B cell (primary cell): Measurements from ENCODE around the gene THAP8. TPM values are rescaled to one million over a fixed set of nuclear protein-coding genes. Genes with fewer than 3 reads are reported as not detected.

ENCODE experiments used
- ATAC-seq: fragments of 200-7000 bp; cut with Tn5 transposase; one replicate; pipeline ENCODE4 v1.10.0; 2021; ENCODE audit warnings: low read depth, mild to moderate bottlenecking, moderate number of reproducible peaks, moderate library complexity
- CTCF ChIA-PET: fragments of 350-600 bp; sonication (Branson Sonifier 250); formaldehyde crosslinking; loops from one replicate; lab custom pipeline; 2021; ENCODE audit warnings: antibody characterized with exemption, inconsistent platforms; lab: Charles Lee
- POLR2A ChIA-PET: fragments of 350-600 bp; sonication (Branson Sonifier 250); formaldehyde crosslinking; loops from one replicate; lab custom pipeline; 2021; ENCODE audit warnings: antibody characterized with exemption; lab: Charles Lee
- DNase-seq: peaks from one replicate; pipeline ENCODE4 v3.0.0; 2013
- H2AFZ ChIP-seq: 2 replicates; pipeline ENCODE4 v1.6.1; 2012; ENCODE audit warnings: mild to moderate bottlenecking, low read depth, low read length; ENCODE audit not compliant: insufficient read depth, poor library complexity, severe bottlenecking
- H3K27ac ChIP-seq, 2 donors: 1 replicate in 1 of 2; 2 replicates in 1 of 2; pipeline ENCODE4 v1.5.1; 2012 to 2013; ENCODE audit warnings: low read length in 2 of 2, mild to moderate bottlenecking in 2 of 2, moderate library complexity in 1 of 2
- H3K27me3 ChIP-seq, 4 experiments: fragments of 200-600 bp in 1 of 4; sonication (generic) in 1 of 4; replicated peaks in 1 of 4; 1 replicate in 2 of 4; 2 replicates in 2 of 4; pipeline versions ENCODE4 v1.6.1 to v1.7.0; 2013 to 2016; ENCODE audit warnings: low read length in 3 of 4, mild to moderate bottlenecking in 2 of 4, mixed read lengths in 1 of 4, moderate library complexity in 1 of 4; ENCODE audit not compliant: insufficient read depth in 4 of 4, control insufficient read depth in 3 of 4; ENCODE audit errors: control extremely low read depth in 1 of 4
- H3K36me3 ChIP-seq, 2 experiments: replicated peaks in 1 of 2; 1 replicate in 1 of 2; 2 replicates in 1 of 2; pipeline versions ENCODE4 v1.6.1 to v1.7.1; 2013; ENCODE audit warnings: low read length in 1 of 2; ENCODE audit not compliant: insufficient read depth in 2 of 2, control insufficient read depth in 1 of 2; ENCODE audit errors: control extremely low read depth in 1 of 2, extremely low read depth in 1 of 2
- H3K4me1 ChIP-seq, 2 donors: fragments of 200-600 bp in 1 of 2; sonication (generic) in 1 of 2; 1 replicate in 1 of 2; 2 replicates in 1 of 2; pipeline versions ENCODE4 v1.5.1 to v1.6.1; 2013 to 2017; ENCODE audit warnings: low read length in 2 of 2; ENCODE audit not compliant: control insufficient read depth in 2 of 2, insufficient read depth in 2 of 2
- H3K4me2 ChIP-seq: replicated peaks from 2 replicates; pipeline ENCODE3; 2012; ENCODE audit warnings: mild to moderate bottlenecking, low read depth, low read length; ENCODE audit not compliant: poor library complexity, severe bottlenecking
- H3K4me3 ChIP-seq, 5 experiments: fragments of 200-600 bp in 1 of 5; sonication (generic) in 1 of 5; 1 replicate in 3 of 5; 2 replicates in 2 of 5; pipeline versions ENCODE4 v1.5.1 to v1.7.0; 2011 to 2016; ENCODE audit warnings: low read length in 4 of 5, mild to moderate bottlenecking in 4 of 5, low read depth in 2 of 5, control low read depth in 1 of 5, moderate library complexity in 1 of 5; ENCODE audit not compliant: insufficient read depth in 1 of 5; ENCODE audit errors: control extremely low read depth in 1 of 5, extremely low read depth in 1 of 5
- H3K79me2 ChIP-seq: fragments of 200-600 bp; sonication (generic); one replicate; pipeline ENCODE4 v1.6.0; 2016; ENCODE audit warnings: low read length; ENCODE audit not compliant: control insufficient read depth, insufficient read depth
- H3K9ac ChIP-seq: fragments of 200-600 bp; sonication (generic); 2 replicates; pipeline ENCODE4 v1.6.1; 2017; ENCODE audit warnings: mild to moderate bottlenecking, low read length, moderate library complexity
- H3K9me3 ChIP-seq, 3 donors: one replicate each; pipeline versions ENCODE4 v1.6.1 to v1.7.1; 2013; ENCODE audit warnings: low read length in 2 of 3; ENCODE audit not compliant: control insufficient read depth in 2 of 3, insufficient read depth in 1 of 3; ENCODE audit errors: control extremely low read depth in 1 of 3
- H4K20me1 ChIP-seq: 2 replicates; pipeline ENCODE4 v1.6.0; 2012; ENCODE audit warnings: mild to moderate bottlenecking, low read length; ENCODE audit not compliant: insufficient read depth, control insufficient read depth, poor library complexity, severe bottlenecking
- H3K27ac Mint-ChIP-seq: one replicate; pipeline ENCODE4 v1.8.0; 2021; ENCODE audit warnings: mixed read lengths
- H3K27me3 Mint-ChIP-seq: one replicate; pipeline ENCODE4 v1.8.0; 2021; ENCODE audit warnings: mixed read lengths
- H3K4me1 Mint-ChIP-seq: one replicate; pipeline ENCODE4 v1.8.0; 2021; ENCODE audit warnings: mixed read lengths
- H3K4me3 Mint-ChIP-seq: one replicate; pipeline ENCODE4 v1.8.0; 2021; ENCODE audit warnings: mixed read lengths
- H3K9me3 Mint-ChIP-seq: one replicate; pipeline ENCODE4 v1.8.0; 2022; ENCODE audit warnings: mixed read lengths; ENCODE audit not compliant: insufficient read depth
- EZH2 ChIP-seq: IDR thresholded peaks from 2 replicates; pipeline ENCODE4 v1.6.1; 2012; ENCODE audit warnings: borderline replicate concordance, low read depth, mild to moderate bottlenecking, moderate library complexity, low read length; ENCODE audit not compliant: insufficient read depth, poor library complexity, severe bottlenecking
- WGBS: methylation state at CpG from one replicate; pipeline ENCODE4 v1.1.5; 2013; ENCODE audit warnings: missing lambda C conversion rate; ENCODE audit not compliant: insufficient coverage; 5-methylcytosine and 5-hydroxymethylcytosine counted together
- intact Hi-C: fragments of 100-400 bp; cut with micrococcal nuclease; formaldehyde crosslinking; loops from one replicate; pipeline ENCODE4 v1.10.0; 2022
- polyA plus RNA-seq: library from polyadenylated mRNA; depleted of rRNA; stranded (reverse); fragments of >200 nt; gene quantifications from 2 replicates; pipeline ENCODE4 v1.2.3, GENCODE V29; 2012
- total RNA-seq, 2 donors: library from RNA; stranded (reverse); fragments of 120-200 nt in 1 of 2; gene quantifications; 1 replicate in 1 of 2; 2 replicates in 1 of 2; pipeline versions ENCODE4 v1.2.3 to v1.2.4, GENCODE V29; 2013 to 2022
- TF ChIP-seq, protein P1 (sequence below): fragments of 200-600 bp; IDR thresholded peaks from one replicate; pipeline ENCODE4 v1.8.0; 2022; ENCODE audit warnings: antibody characterized with exemption, mild to moderate bottlenecking

Gene THAP8
- total and polyA plus RNA-seq, 2 donors (not counting 1 experiment from before 2014, with no cell fraction given) = 4.5 to 5.7 TPM

DNA sequence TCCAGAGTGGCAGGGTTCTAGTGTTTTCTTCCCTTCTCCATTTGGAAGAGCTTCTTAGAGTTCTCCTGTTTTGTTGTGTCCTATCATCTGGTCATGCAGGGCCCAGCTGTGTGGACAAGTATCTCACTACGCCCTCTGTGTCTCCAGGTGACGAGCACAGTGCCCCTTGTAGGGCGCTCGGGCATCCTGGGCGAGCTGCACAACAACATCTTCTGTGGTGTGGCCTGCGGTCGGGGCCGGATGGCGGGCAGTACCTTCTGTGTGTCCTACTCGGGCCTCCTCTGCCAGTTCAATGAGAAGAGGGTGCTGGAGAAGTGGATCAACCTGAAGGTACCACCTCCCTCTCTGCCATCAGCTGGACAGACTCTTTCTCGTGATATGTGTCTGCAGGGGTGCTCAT is 13.6 kb upstream of the THAP8 start:
- intact Hi-C loops = no loop called here
- no peaks in the 10 kb centered on the region for H3K36me3 ChIP-seq

DNA sequence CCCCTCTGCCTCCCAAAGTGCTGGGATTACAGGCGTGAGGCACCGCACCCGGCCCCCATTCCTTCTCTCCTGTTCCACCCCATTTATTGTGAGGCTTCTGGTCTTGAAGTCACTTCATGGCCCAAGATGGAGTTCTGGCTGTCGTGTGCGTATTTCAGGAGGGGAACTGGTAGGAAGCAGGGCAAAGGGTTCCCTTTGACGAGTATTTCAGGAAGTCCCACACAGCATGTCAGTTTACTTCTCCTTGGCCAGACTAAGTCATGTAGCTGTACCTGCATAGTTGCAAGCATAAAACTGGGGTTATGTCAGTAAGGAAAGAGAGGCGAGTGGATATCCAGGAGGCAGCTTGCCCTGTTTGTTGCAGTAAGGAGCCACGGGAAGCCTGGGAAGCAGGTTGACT is 10.7 kb upstream of the THAP8 start:
- H3K9ac ChIP-seq = no peak overlapping the region
- 97% methylated on average over 5 of the region's 8 CpGs for WGBS
- TF ChIP-seq EZH2 = no peak
- TF ChIP-seq, protein P1, sequence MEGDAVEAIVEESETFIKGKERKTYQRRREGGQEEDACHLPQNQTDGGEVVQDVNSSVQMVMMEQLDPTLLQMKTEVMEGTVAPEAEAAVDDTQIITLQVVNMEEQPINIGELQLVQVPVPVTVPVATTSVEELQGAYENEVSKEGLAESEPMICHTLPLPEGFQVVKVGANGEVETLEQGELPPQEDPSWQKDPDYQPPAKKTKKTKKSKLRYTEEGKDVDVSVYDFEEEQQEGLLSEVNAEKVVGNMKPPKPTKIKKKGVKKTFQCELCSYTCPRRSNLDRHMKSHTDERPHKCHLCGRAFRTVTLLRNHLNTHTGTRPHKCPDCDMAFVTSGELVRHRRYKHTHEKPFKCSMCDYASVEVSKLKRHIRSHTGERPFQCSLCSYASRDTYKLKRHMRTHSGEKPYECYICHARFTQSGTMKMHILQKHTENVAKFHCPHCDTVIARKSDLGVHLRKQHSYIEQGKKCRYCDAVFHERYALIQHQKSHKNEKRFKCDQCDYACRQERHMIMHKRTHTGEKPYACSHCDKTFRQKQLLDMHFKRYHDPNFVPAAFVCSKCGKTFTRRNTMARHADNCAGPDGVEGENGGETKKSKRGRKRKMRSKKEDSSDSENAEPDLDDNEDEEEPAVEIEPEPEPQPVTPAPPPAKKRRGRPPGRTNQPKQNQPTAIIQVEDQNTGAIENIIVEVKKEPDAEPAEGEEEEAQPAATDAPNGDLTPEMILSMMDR = no peak
- no peaks in the 10 kb centered on the region for H3K9me3 ChIP-seq
- H3K27me3 ChIP-seq = no peaks in the 10 kb centered on the region
- H3K36me3 ChIP-seq = no peaks in the 10 kb centered on the region
- Mint-ChIP-seq H3K4me1 (no peaks in the 10 kb centered on the region), H3K27me3 (no peaks in the 10 kb centered on the region), H3K27ac (no peak overlapping the region), H3K9me3 (no peaks in the 10 kb centered on the region), H3K4me3 (no peak overlapping the region)
- intact Hi-C loops = no loop called here
- ChIA-PET CTCF (no interaction called here), POLR2A (no interaction called here)
- H3K4me1 ChIP-seq = no peaks in the 10 kb centered on the region
- no peak overlapping the region for H2AFZ ChIP-seq
- DNase-seq (no peak), ATAC-seq (no peak)
- H3K27ac ChIP-seq = no peak overlapping the region
- H4K20me1 ChIP-seq = no peaks in the 10 kb centered on the region
- H3K4me2 ChIP-seq = no peak overlapping the region
- H3K79me2 ChIP-seq = no peaks in the 10 kb centered on the region
- no peak overlapping the region for H3K4me3 ChIP-seq

More for the DNA sequence above, 13.6 kb upstream of the THAP8 start:
- DNase-seq (no peak), ATAC-seq (no peak)
- Histone ChIP-seq H2AFZ (no peak overlapping the region), H3K9ac (no peak overlapping the region), H3K4me2 (no peak overlapping the region), H3K27me3 (no peaks in the 10 kb centered on the region), H4K20me1 (no peaks in the 10 kb centered on the region), H3K27ac (no peak overlapping the region), H3K4me1 (no peaks in the 10 kb centered on the region), H3K79me2 (no peaks in the 10 kb centered on the region), H3K4me3 (no peak overlapping the region), H3K9me3 (no peaks in the 10 kb centered on the region)
- no peaks in the 10 kb centered on the region for H3K9me3 Mint-ChIP-seq
- ChIA-PET POLR2A (interaction anchor here (0.9 kb wide), 1 partner anchor 168 kb away, joined by 5 read pairs; no protein-coding TSS in a partner anchor), CTCF (no interaction called here)
- TF ChIP-seq, protein P1 = no peak
- TF ChIP-seq EZH2 = no peak
- WGBS = 97% methylated on average over 10 of the region's 11 CpGs
- no peak overlapping the region for H3K27ac Mint-ChIP-seq
- no peaks in the 10 kb centered on the region for H3K4me1 Mint-ChIP-seq
- no peaks in the 10 kb centered on the region for H3K27me3 Mint-ChIP-seq
- no peak overlapping the region for H3K4me3 Mint-ChIP-seq
